MCF 10A (cell line): ENCODE data around the gene PPP4R2. TPM values are rescaled to one million over a fixed set of nuclear protein-coding genes. Genes with fewer than 3 reads are reported as not detected.

Source experiments
- BruUV-seq: library from RNA; stranded (reverse); fragments of 400-500 nt; replicated peaks from 2 replicates; lab custom pipeline; 2021; lab: Mats Ljungman, UMichigan
- CTCF ChIA-PET: fragments of 300-600 bp; sonication (Branson Sonifier 250); formaldehyde crosslinking; extraction: SDS; loops from one replicate; lab custom pipeline; 2021; ENCODE audit warnings: antibody characterized with exemption, inconsistent platforms; lab: Yijun Ruan, JAX
- POLR2A ChIA-PET: fragments of 300-600, 350-650 bp; sonication (Branson Sonifier 250); formaldehyde crosslinking; extraction: SDS; loops from one replicate; lab custom pipeline; 2020; ENCODE audit warnings: antibody characterized with exemption, inconsistent platforms; lab: Yijun Ruan, JAX
- DNase-seq: peaks from one replicate; pipeline ENCODE4 v3.0.0-alpha.2; 2018; ENCODE audit not compliant: unreplicated experiment
- H3K27ac Mint-ChIP-seq: one replicate; pipeline ENCODE4 v1.8.0; 2022; ENCODE audit warnings: mild to moderate bottlenecking, low read depth, mixed read lengths; ENCODE audit not compliant: unreplicated experiment
- H3K27me3 Mint-ChIP-seq: one replicate; pipeline ENCODE4 v1.8.0; 2022; ENCODE audit warnings: mixed read lengths; ENCODE audit not compliant: insufficient read depth, unreplicated experiment
- H3K36me3 Mint-ChIP-seq: one replicate; pipeline ENCODE4 v1.8.0; 2022; ENCODE audit warnings: mild to moderate bottlenecking, moderate library complexity, mixed read lengths; ENCODE audit not compliant: insufficient read depth, unreplicated experiment
- H3K4me1 Mint-ChIP-seq: one replicate; pipeline ENCODE4 v1.8.0; 2022; ENCODE audit warnings: mixed read lengths; ENCODE audit not compliant: insufficient read depth, unreplicated experiment
- H3K4me3 Mint-ChIP-seq: one replicate; pipeline ENCODE4 v1.8.0; 2022; ENCODE audit warnings: mild to moderate bottlenecking, moderate library complexity, mixed read lengths; ENCODE audit not compliant: unreplicated experiment
- H3K9me3 Mint-ChIP-seq: one replicate; pipeline ENCODE4 v1.8.0; 2022; ENCODE audit warnings: mixed read lengths; ENCODE audit not compliant: unreplicated experiment
- CTCF ChIP-seq: fragments of 200-600 bp; IDR thresholded peaks from one replicate; pipeline ENCODE4 v1.8.0; 2022; ENCODE audit warnings: antibody characterized with exemption, mild to moderate bottlenecking; ENCODE audit not compliant: unreplicated experiment
- intact Hi-C: fragments of 100-400 bp; cut with micrococcal nuclease; formaldehyde crosslinking; loops from 2 replicates; pipeline ENCODE4 v1.14.1; 2022
- total RNA-seq: library from RNA; stranded (reverse); gene quantifications from 2 replicates; pipeline ENCODE4 v1.2.3, GENCODE V29; 2022

Gene PPP4R2
- total RNA-seq, 1 experiment from 2014 or later = 105 TPM

DNA sequence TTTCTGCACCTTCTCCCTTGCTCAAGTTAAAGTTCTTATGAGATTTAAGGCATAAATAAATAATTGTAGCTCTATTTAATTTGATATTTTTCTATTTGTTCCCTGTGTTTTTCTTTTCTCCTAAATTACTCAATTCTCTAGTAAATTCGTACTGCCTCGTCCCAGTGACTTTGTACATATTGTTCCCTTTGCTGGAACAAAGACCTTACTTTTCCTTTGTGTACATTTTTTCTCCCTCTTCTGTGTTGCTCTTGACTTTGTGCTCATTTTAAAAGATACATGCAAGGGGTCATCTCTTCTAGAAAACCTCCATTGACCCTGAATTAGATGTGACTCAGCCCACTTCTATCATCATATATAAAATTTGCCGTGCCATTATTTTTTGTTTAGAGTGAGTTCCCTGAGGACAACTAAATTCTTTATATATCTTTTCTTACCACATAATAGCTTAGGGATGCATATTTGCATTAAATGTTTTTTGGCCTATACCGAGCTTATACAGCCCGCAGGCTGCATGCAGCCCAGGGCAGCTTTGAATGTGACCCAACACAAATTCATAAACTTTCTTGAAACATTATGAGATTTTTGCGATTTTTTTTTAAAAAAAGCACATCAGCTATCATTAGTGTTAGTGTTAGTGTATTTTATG, 29.6 kb downstream of the PPP4R2 start:
- CTCF ChIA-PET = interaction anchor here (0.6 to 1.6 kb wide), 5 partner anchors 10 to 175 kb away, joined by 3 to 5 read pairs (median 4); no protein-coding TSS in a partner anchor
- H3K27me3 Mint-ChIP-seq = no peaks in the 10 kb centered on the region
- POLR2A ChIA-PET = interaction anchor here (0.7 to 1.4 kb wide), 2 partner anchors 11 to 29 kb away, joined by 3 to 4 read pairs; no protein-coding TSS in a partner anchor
- H3K27ac Mint-ChIP-seq = no peak overlapping the region
- intact Hi-C loops = no loop called here
- H3K4me1 Mint-ChIP-seq = peaks cover 43% of the 10 kb centered on the region
- no TSS peak for BruUV-seq
- H3K36me3 Mint-ChIP-seq = peaks cover 8% of the 10 kb centered on the region
- no peak overlapping the region for H3K4me3 Mint-ChIP-seq
- DNase-seq = no peak
- H3K9me3 Mint-ChIP-seq = no peaks in the 10 kb centered on the region
- no peak for TF ChIP-seq CTCF

DNA sequence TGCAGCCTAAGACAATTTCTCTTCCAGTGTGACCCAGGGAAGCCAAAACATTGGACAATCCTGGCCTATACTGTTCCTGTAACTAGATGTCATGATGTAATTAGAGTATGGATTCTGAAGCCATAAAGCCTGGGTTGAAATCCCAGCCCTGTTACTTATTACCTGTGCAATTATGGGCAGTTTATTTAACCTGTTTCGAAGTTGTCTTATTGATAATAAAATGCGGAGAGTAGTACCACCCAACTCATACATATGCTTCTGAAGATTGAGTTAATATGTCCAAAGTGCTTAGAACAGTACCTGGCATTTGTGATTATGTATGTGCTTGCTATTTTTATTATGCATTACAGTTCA, 30.1 kb downstream of the PPP4R2 start:
- POLR2A ChIA-PET = no interaction called here
- no TSS peak for BruUV-seq
- no peaks in the 10 kb centered on the region for H3K27me3 Mint-ChIP-seq
- H3K36me3 Mint-ChIP-seq = peaks cover 8% of the 10 kb centered on the region
- CTCF ChIA-PET = interaction anchor here (0.6 to 1.6 kb wide), 5 partner anchors 10 to 176 kb away, joined by 3 to 5 read pairs (median 4); no protein-coding TSS in a partner anchor
- TF ChIP-seq CTCF = no peak
- peaks cover 43% of the 10 kb centered on the region for H3K4me1 Mint-ChIP-seq
- intact Hi-C loops = no loop called here
- no peak for DNase-seq
- no peak overlapping the region for H3K27ac Mint-ChIP-seq
- no peaks in the 10 kb centered on the region for H3K9me3 Mint-ChIP-seq
- no peak overlapping the region for H3K4me3 Mint-ChIP-seq

- H3K27me3 Mint-ChIP-seq = no peaks in the 10 kb centered on the region
- peaks cover 43% of the 10 kb centered on the region for H3K4me1 Mint-ChIP-seq
- H3K27ac Mint-ChIP-seq = peak overlapping the region; percentile 20
- DNase-seq = no peak
- no peak overlapping the region for H3K4me3 Mint-ChIP-seq
- CTCF ChIA-PET = interaction anchor here (0.7 to 1.5 kb wide), 5 partner anchors 12 to 178 kb away, joined by 3 to 4 read pairs (median 4); no protein-coding TSS in a partner anchor
- H3K36me3 Mint-ChIP-seq = no peaks in the 10 kb centered on the region
- no TSS peak for BruUV-seq
- intact Hi-C loops = loop anchor here (2.0 kb wide), 1 partner anchor 32 kb away; the partner anchor contains the start of gene PPP4R2
- no peaks in the 10 kb centered on the region for H3K9me3 Mint-ChIP-seq
- TF ChIP-seq CTCF = no peak
- POLR2A ChIA-PET = interaction anchor here (0.6 to 1.3 kb wide), 5 partner anchors 9 to 1489 kb away, joined by 3 to 4 read pairs (median 3); no protein-coding TSS in a partner anchor
These were observed 32.2 kb downstream of the PPP4R2 start for GRCh38 chr3:73028803-73029202.

- TF ChIP-seq CTCF = no peak
- Mint-ChIP-seq H3K4me3 (no peak overlapping the region), H3K36me3 (no peaks in the 10 kb centered on the region), H3K27ac (peak overlapping the region; percentile 20), H3K27me3 (no peaks in the 10 kb centered on the region), H3K9me3 (no peaks in the 10 kb centered on the region), H3K4me1 (peaks cover 41% of the 10 kb centered on the region)
- no TSS peak for BruUV-seq
- ChIA-PET CTCF (interaction anchor here (0.6 to 1.5 kb wide), 6 partner anchors 12 to 178 kb away, joined by 3 to 4 read pairs (median 4); no protein-coding TSS in a partner anchor), POLR2A (interaction anchor here (0.6 to 1.3 kb wide), 5 partner anchors 9 to 31 kb away, joined by 3 to 4 read pairs (median 3); no protein-coding TSS in a partner anchor)
- intact Hi-C loops = loop anchor here (2.0 kb wide), 1 partner anchor 33 kb away; the partner anchor contains the start of gene PPP4R2
- DNase-seq = peak; percentile 91
These were observed 32.7 kb downstream of the PPP4R2 start for GRCh38 chr3:73029321-73029796.
